Endothelial cell of umbilical vein (primary cell): ENCODE results near the gene NSUN6. TPM values are rescaled to one million over a fixed set of nuclear protein-coding genes. Genes with fewer than 3 reads are reported as not detected.

Experiments
- BruUV-seq: library from RNA; stranded (reverse); fragments of 400-500 nt; replicated peaks from 2 replicates; lab custom pipeline; 2021; lab: Mats Ljungman, UMichigan
- CTCF ChIA-PET: fragments of 300-600, 350-600 bp; sonication (Branson Sonifier 250); formaldehyde crosslinking; loops from one replicate; lab custom pipeline; 2021; ENCODE audit warnings: antibody characterized with exemption, inconsistent platforms; lab: Charles Lee
- POLR2A ChIA-PET: fragments of 300-600, 350-600 bp; sonication (Branson Sonifier 250); formaldehyde crosslinking; loops from one replicate; lab custom pipeline; 2021; ENCODE audit warnings: antibody characterized with exemption, inconsistent platforms; lab: Charles Lee
- DNase-seq: peaks from one replicate; pipeline ENCODE4 v3.0.0-alpha.2; 2011; ENCODE audit warnings: low read depth, low spot score
- FAIRE-seq: peaks from 2 replicates; lab custom pipeline; 2011; peaks lifted over from hg19 to GRCh38; lab: Jason Lieb, UNC
- H2AFZ ChIP-seq: 2 replicates; pipeline ENCODE4 v1.6.0; 2012; ENCODE audit warnings: low read depth, low read length, control low read depth, inconsistent platforms
- H3K27ac ChIP-seq: 2 replicates; pipeline ENCODE4 v1.5.1; 2011; ENCODE audit warnings: low read depth, mild to moderate bottlenecking, control low read depth, low read length, moderate library complexity; ENCODE audit not compliant: insufficient read depth
- H3K27me3 ChIP-seq, 2 experiments: 2 replicates each; pipeline versions ENCODE4 v1.6.0 to v1.6.1; 2011; ENCODE audit warnings: low read length in 2 of 2, mixed read lengths in 1 of 2; ENCODE audit not compliant: control insufficient read depth in 2 of 2, insufficient read depth in 2 of 2
- H3K36me3 ChIP-seq, 2 experiments: 2 replicates in 1 of 2; 3 replicates in 1 of 2; pipeline ENCODE4 v1.5.1; 2011; ENCODE audit warnings: low read length in 2 of 2, mild to moderate bottlenecking in 1 of 2, moderate library complexity in 1 of 2; ENCODE audit not compliant: control insufficient read depth in 2 of 2, insufficient read depth in 2 of 2; ENCODE audit errors: extremely low read depth in 1 of 2
- H3K4me1 ChIP-seq: 3 replicates; pipeline ENCODE4 v1.5.1; 2011; ENCODE audit warnings: mild to moderate bottlenecking, low read length; ENCODE audit not compliant: control insufficient read depth, insufficient read depth; ENCODE audit errors: extremely low read depth
- H3K4me2 ChIP-seq: 2 replicates; pipeline ENCODE4 v1.6.1; 2011; ENCODE audit warnings: low read length, control low read depth, mixed read lengths; ENCODE audit not compliant: insufficient read depth
- H3K4me3 ChIP-seq, 3 experiments: fragments of 200-600 bp in 1 of 3; sonication (generic), shearing (Covaris generic) in 1 of 3; replicated peaks in 1 of 3; 2 replicates each; pipeline ENCODE4 v1.5.1; 2011 to 2016; ENCODE audit warnings: control low read depth in 3 of 3, low read length in 3 of 3, mild to moderate bottlenecking in 2 of 3, inconsistent platforms in 1 of 3, low read depth in 1 of 3, moderate library complexity in 1 of 3; ENCODE audit not compliant: insufficient read depth in 1 of 3
- H3K79me2 ChIP-seq: 2 replicates; pipeline ENCODE4 v1.6.0; 2012; ENCODE audit warnings: low read length, inconsistent platforms; ENCODE audit not compliant: control insufficient read depth, insufficient read depth
- H3K9ac ChIP-seq: replicated peaks from 2 replicates; pipeline ENCODE3; 2011; ENCODE audit warnings: low read length, control low read depth; ENCODE audit not compliant: insufficient read depth; ENCODE audit errors: extremely low read depth
- H3K9me1 ChIP-seq: replicated peaks from 3 replicates; pipeline ENCODE4 v1.6.0; 2011; ENCODE audit warnings: mild to moderate bottlenecking, low read length; ENCODE audit not compliant: control insufficient read depth, insufficient read depth; ENCODE audit errors: extremely low read depth
- H3K9me3 ChIP-seq: replicated peaks from 2 replicates; pipeline ENCODE4 v1.5.1; 2012; ENCODE audit warnings: low read length, inconsistent platforms; ENCODE audit not compliant: control insufficient read depth, insufficient read depth
- H4K20me1 ChIP-seq: replicated peaks from 2 replicates; pipeline ENCODE3; 2011; ENCODE audit warnings: mild to moderate bottlenecking, low read length; ENCODE audit not compliant: control insufficient read depth, insufficient read depth; ENCODE audit errors: extremely low read depth
- CTCF ChIP-seq, 2 donors: IDR thresholded peaks; 1 replicate in 1 of 2; 2 replicates in 1 of 2; pipeline ENCODE4 v1.5.1; 2011; ENCODE audit warnings: low read length in 2 of 2, mild to moderate bottlenecking in 2 of 2, moderate library complexity in 2 of 2, control low read depth in 1 of 2, inconsistent platforms in 1 of 2, low read depth in 1 of 2; ENCODE audit not compliant: insufficient read depth in 1 of 2; ENCODE audit errors: extremely low read depth in 1 of 2
- EZH2 ChIP-seq: IDR thresholded peaks from 2 replicates; pipeline ENCODE4 v1.6.1; 2012; ENCODE audit warnings: borderline replicate concordance, low read depth, mild to moderate bottlenecking, moderate library complexity, low read length, inconsistent platforms; ENCODE audit not compliant: severe bottlenecking
- FOS ChIP-seq: IDR thresholded peaks from 2 replicates; pipeline ENCODE4 v1.6.1; 2011; ENCODE audit warnings: mild to moderate bottlenecking, low read length, moderate library complexity, borderline replicate concordance; ENCODE audit not compliant: insufficient read depth
- GATA2 ChIP-seq: IDR thresholded peaks from 2 replicates; pipeline ENCODE4 v1.7.0; 2011; ENCODE audit warnings: low read depth, mild to moderate bottlenecking, moderate library complexity, mixed read lengths, low read length; ENCODE audit not compliant: insufficient read length, insufficient read depth
- JUN ChIP-seq: IDR thresholded peaks from 2 replicates; pipeline ENCODE4 v1.6.1; 2011; ENCODE audit warnings: borderline replicate concordance, low read depth; ENCODE audit not compliant: insufficient read length, insufficient read depth
- MAX ChIP-seq: IDR thresholded peaks from 2 replicates; pipeline ENCODE4 v1.6.1; 2011; ENCODE audit not compliant: insufficient read depth, insufficient read length
- MYC ChIP-seq: IDR thresholded peaks from one replicate; pipeline ENCODE4 v1.6.1; 2011; ENCODE audit warnings: mild to moderate bottlenecking, low read depth, low read length
- POLR2A ChIP-seq: IDR thresholded peaks from 2 replicates; pipeline ENCODE4 v1.6.1; 2012; ENCODE audit warnings: low read depth, mild to moderate bottlenecking, control low read depth, low read length
- POLR2AphosphoS5 ChIP-seq: IDR thresholded peaks from 2 replicates; pipeline ENCODE4 v1.6.1; 2012; ENCODE audit warnings: low read depth, mild to moderate bottlenecking, control low read depth, low read length, moderate library complexity; ENCODE audit not compliant: insufficient read depth
- dilution Hi-C: fragments of 300-500 bp; cut with MboI; formaldehyde crosslinking; loops from one replicate; pipeline ENCODE4 v1.15.0; 2019; ENCODE audit warnings: low sequenced_read_pairs; ENCODE audit not compliant: extremely low pct_ligation_motif_present
- intact Hi-C: fragments of 100-400 bp; cut with micrococcal nuclease; formaldehyde crosslinking; loops from one replicate; pipeline ENCODE4 v1.10.0; 2022
- polyA plus RNA-seq, 4 experiments: library from polyadenylated mRNA; depleted of rRNA in 3 of 4; stranded (reverse) in 3 of 4; unstranded in 1 of 4; fragments of >200 nt; gene quantifications; 2 replicates each; pipeline versions ENCODE4 v1.2.1 to v1.2.3, GENCODE V29; 2011 to 2012; ENCODE audit warnings: missing spikeins in 1 of 4
- total RNA-seq: library from RNA; stranded (reverse); gene quantifications from 2 replicates; pipeline ENCODE4 v1.2.3, GENCODE V29; 2021

Gene NSUN6
- total and polyA plus RNA-seq, 2 donors (not counting 3 experiments of a cell fraction or from before 2014, with no cell fraction given), result 3.3 to 5.2 TPM

GRCh38 chr10:18680754-18681153 lies 29.4 kb upstream of the NSUN6 start:
- TF ChIP-seq POLR2AphosphoS5 (no peak), FOS (no peak), EZH2 (no peak), POLR2A (no peak), JUN (no peak), CTCF (IDR thresholded peaks at IDR 0.05; ENCODE audit: extremely low read depth in 1 of 2, insufficient read depth in 1 of 2, low read depth in 1 of 2, low read length in 2 of 2) (no peak), MAX (no peak), GATA2 (no peak), MYC (no peak)

More at GRCh38 chr10:18680754-18681153, 29.4 kb upstream of the NSUN6 start:
- Histone ChIP-seq H4K20me1 (peaks cover 2% of the 10 kb centered on the region), H3K4me1 (no peaks in the 10 kb centered on the region), H2AFZ (no peak overlapping the region), H3K27me3 (no peaks in the 10 kb centered on the region), H3K9me3 (no peaks in the 10 kb centered on the region), H3K4me3 (no peak overlapping the region), H3K4me2 (no peak overlapping the region), H3K36me3 (peaks cover 0 to under 1% of the 10 kb centered on the region in 2 experiments), H3K9ac (no peak overlapping the region), H3K27ac (no peak overlapping the region), H3K79me2 (no peaks in the 10 kb centered on the region), H3K9me1 (no peaks in the 10 kb centered on the region)
- DNase-seq, result no peak
- dilution Hi-C loops (no loop called here), intact Hi-C loops (no loop called here)
- ChIA-PET POLR2A (no interaction called here), CTCF (no interaction called here)
- no peak for FAIRE-seq
- no TSS peak for BruUV-seq
